Thyroid gland (tissue), 4 donors: ENCODE measurements around the gene LAMB1.

Experiments
- POLR2A ChIP-seq, 2 donors: fragments of 450-650 bp; IDR thresholded peaks; one replicate each; pipeline ENCODE4 v1.6.1; 2017; ENCODE audit warnings: antibody characterized with exemption in 2 of 2, mild to moderate bottlenecking in 2 of 2, moderate library complexity in 1 of 2
- TF ChIP-seq, protein P1 (sequence below), 6 experiments: fragments of 200-600 bp in 3 of 6; fragments of 450-650 bp in 3 of 6; sonication (generic) in 3 of 6; IDR thresholded peaks; one replicate each; pipeline ENCODE4 v1.5.1; 2016 to 2019; ENCODE audit warnings: antibody characterized with exemption in 6 of 6, mild to moderate bottlenecking in 2 of 6, inconsistent platforms in 1 of 6, moderate library complexity in 1 of 6

DNA sequence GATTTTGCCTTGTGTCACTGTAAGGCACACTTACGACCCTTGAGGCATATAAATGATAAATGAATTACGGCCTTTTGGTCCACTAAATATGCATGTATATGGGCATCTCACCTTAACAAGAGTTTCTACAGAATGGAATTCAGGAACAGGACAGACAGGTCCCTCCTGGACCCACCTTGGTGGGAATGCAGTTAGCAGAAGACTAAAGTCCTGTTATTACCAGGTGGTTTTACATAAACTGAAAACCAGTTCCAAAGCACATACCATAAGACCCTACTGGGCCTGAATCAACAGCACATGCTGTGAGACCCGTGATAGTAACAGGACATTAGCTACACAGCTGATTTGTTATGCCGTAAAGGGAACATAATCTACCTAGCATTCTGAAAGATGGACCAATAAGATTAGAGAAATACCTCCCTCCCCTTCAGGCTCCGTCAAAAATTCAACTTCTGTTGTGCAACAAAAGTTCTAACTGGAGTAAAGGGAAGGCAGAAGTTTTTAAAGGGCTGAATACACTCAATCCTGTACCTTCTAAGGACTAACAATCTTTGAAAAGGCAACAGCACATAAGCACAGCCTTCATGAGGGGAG lies 24.0 kb downstream of the LAMB1 start:
- TF ChIP-seq, protein P1, sequence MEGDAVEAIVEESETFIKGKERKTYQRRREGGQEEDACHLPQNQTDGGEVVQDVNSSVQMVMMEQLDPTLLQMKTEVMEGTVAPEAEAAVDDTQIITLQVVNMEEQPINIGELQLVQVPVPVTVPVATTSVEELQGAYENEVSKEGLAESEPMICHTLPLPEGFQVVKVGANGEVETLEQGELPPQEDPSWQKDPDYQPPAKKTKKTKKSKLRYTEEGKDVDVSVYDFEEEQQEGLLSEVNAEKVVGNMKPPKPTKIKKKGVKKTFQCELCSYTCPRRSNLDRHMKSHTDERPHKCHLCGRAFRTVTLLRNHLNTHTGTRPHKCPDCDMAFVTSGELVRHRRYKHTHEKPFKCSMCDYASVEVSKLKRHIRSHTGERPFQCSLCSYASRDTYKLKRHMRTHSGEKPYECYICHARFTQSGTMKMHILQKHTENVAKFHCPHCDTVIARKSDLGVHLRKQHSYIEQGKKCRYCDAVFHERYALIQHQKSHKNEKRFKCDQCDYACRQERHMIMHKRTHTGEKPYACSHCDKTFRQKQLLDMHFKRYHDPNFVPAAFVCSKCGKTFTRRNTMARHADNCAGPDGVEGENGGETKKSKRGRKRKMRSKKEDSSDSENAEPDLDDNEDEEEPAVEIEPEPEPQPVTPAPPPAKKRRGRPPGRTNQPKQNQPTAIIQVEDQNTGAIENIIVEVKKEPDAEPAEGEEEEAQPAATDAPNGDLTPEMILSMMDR (IDR thresholded peaks at IDR 0.05): no peak
- TF ChIP-seq POLR2A (IDR thresholded peaks at IDR 0.05): no peak
